DMS114 treated with DMSO at 0.1 percent for 48 hours (cell line): ENCODE data around the gene KRTAP4-3.
"Not testable (repeated sequence)": the region's sequence is repeated elsewhere in the genome, so short reads cannot be mapped to it uniquely, and the experiment has no call there.

Experiments used
- DNase-seq: peaks from one replicate; lab custom pipeline; 2025; ENCODE audit not compliant: unreplicated experiment; lab: John Stamatoyannopoulos, UW

Gene KRTAP4-3

DNA sequence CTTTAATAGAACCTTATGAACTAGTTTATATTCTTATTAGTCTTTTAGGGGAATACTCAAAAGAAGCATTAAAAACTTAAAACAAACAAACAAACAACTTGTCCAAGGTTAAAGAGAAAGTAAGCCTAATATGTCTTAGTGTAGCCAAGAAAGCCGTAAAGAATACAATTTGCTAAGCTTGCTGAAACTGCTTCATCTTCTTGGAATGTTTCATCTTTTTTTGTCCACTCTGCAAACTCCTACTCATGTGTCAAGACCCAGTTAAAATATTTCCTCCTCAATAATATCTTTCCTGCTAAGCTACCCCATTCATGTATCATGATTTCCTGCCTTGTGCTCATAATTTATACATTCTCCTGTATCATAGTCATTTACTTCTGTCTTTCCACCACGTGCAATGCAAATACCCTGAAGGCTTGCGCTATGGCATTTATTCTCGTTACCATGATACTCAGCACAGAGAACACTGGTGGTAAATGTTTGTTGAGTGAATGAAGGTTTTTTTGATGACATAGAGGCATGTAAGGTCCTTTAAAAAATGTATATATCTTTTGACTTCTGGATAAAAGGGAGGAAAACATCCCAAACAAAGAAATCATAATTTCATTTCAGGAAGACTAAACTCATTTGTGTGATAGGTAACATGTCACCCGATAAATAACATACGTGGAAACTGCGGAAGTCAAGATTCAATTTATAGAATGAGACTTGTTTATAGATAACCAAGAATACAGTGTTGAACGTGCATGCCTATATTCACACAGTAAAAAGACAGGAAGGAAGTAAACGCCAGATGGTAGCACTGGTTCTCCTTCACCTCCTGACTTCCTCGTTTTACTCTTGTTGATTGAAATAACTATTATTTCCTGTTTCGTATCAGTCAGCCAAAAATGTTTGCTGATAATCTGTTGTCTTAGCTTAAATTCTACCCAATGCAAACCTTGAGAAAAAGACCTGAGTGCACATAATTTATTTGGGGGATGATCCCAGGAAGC, 48.0 kb downstream of the KRTAP4-3 start:
- DNase-seq = not testable (repeated sequence)

DNA sequence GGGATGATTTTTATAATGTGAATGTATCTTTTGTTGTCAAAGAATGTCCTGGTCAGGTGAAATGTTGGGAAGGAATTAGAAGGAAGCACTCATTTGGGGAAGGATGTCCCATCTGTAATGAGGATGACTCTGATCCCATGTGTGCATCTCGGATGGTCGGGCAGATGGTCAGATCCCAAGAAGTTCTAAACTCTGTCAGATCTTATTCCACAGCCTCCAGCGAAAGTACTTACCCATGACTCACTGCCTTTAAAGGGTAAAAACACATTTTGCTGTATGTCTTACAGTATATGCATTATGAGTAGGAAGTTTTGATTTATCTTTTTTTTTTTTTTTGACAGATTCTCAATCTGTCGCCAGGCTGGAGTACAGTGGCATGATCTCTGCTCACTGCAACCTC, 49.3 kb downstream of the KRTAP4-3 start:
- DNase-seq = no peak

- not testable (repeated sequence) for DNase-seq
Measured at GRCh38 chr17:41117846-41118386, 50.1 kb downstream of the KRTAP4-3 start, which contains the start of gene KRTAP4-11. Gene KRTAP4-11, minus strand, starts transcription at chr17:41118373. Its CDS starts 58 bp downstream, at chr17:41118315.
